SK-N-SH (cell line): Measurements from ENCODE around the gene PRR15L. TPM values are rescaled to one million over a fixed set of nuclear protein-coding genes. Genes with fewer than 3 reads are reported as not detected.

Source experiments
- CTCF ChIA-PET: fragments of 300-600, 350-600 bp; formaldehyde crosslinking; extraction: SDS; loops from one replicate; lab custom pipeline; 2021; lab: Yijun Ruan, JAX
- POLR2A ChIA-PET: fragments of 350-600 bp; sonication (Branson Sonifier 250); formaldehyde crosslinking; extraction: SDS; loops from one replicate; lab custom pipeline; 2020; ENCODE audit warnings: antibody characterized with exemption, inconsistent platforms; lab: Yijun Ruan, JAX
- DNase-seq: peaks from one replicate; pipeline ENCODE4 v3.0.0; 2012
- H2AFZ ChIP-seq: fragments of 200-600 bp; sonication (generic); 2 replicates; pipeline ENCODE4 v1.8.1; 2016; ENCODE audit warnings: antibody characterized with exemption, mild to moderate bottlenecking, low read depth
- H3F3A ChIP-seq: fragments of 200-600 bp; sonication (generic); replicated peaks from 2 replicates; pipeline ENCODE3; 2016; ENCODE audit warnings: antibody characterized with exemption, mild to moderate bottlenecking; ENCODE audit not compliant: insufficient read depth
- H3K27ac ChIP-seq, 2 experiments: fragments of 200-500 bp in 1 of 2; fragments of 200-600 bp in 1 of 2; sonication (Bioruptor generic) in 1 of 2; sonication (generic), shearing (Covaris generic) in 1 of 2; 2 replicates each; pipeline versions ENCODE4 v1.5.1 to v1.6.1; 2014 to 2016; ENCODE audit warnings: low read depth in 2 of 2, inconsistent platforms in 1 of 2, low read length in 1 of 2, mild to moderate bottlenecking in 1 of 2, mixed read lengths in 1 of 2
- H3K27me3 ChIP-seq: fragments of 200-600 bp; sonication (generic), shearing (Covaris generic); 2 replicates; pipeline ENCODE4 v1.6.1; 2016; ENCODE audit warnings: mixed run types; ENCODE audit not compliant: insufficient read depth
- H3K36me3 ChIP-seq, 2 experiments: fragments of 200-500 bp in 1 of 2; fragments of 200-600 bp in 1 of 2; sonication (Bioruptor generic) in 1 of 2; sonication (generic) in 1 of 2; replicated peaks in 1 of 2; 2 replicates each; pipeline versions ENCODE3 to v1.5.1; 2014 to 2016; ENCODE audit warnings: low read length in 1 of 2, mild to moderate bottlenecking in 1 of 2; ENCODE audit not compliant: insufficient read depth in 2 of 2, control insufficient read depth in 1 of 2
- H3K4me1 ChIP-seq, 2 experiments: fragments of 200-500 bp in 1 of 2; fragments of 200-600 bp in 1 of 2; sonication (Bioruptor generic) in 1 of 2; sonication (generic), shearing (Covaris generic) in 1 of 2; 2 replicates each; pipeline versions ENCODE4 v1.5.1 to v1.6.1; 2014 to 2016; ENCODE audit warnings: low read depth in 1 of 2, low read length in 1 of 2, mixed run types in 1 of 2; ENCODE audit not compliant: insufficient read depth in 2 of 2, control insufficient read depth in 1 of 2
- H3K4me2 ChIP-seq: fragments of 200-600 bp; sonication (generic), shearing (Covaris generic); 2 replicates; pipeline ENCODE4 v1.6.1; 2017; ENCODE audit warnings: mixed run types
- H3K4me3 ChIP-seq, 2 experiments: fragments of 200-500 bp in 1 of 2; fragments of 200-600 bp in 1 of 2; sonication (Bioruptor generic) in 1 of 2; sonication (generic), shearing (Covaris generic) in 1 of 2; 2 replicates each; pipeline versions ENCODE4 v1.5.1 to v1.8.1; 2014 to 2016; ENCODE audit warnings: low read depth in 2 of 2, inconsistent platforms in 1 of 2, low read length in 1 of 2, mild to moderate bottlenecking in 1 of 2, mixed read lengths in 1 of 2, moderate library complexity in 1 of 2
- H3K79me2 ChIP-seq: fragments of 200-600 bp; sonication (generic); 2 replicates; pipeline ENCODE4 v1.8.1; 2017; ENCODE audit warnings: mild to moderate bottlenecking; ENCODE audit not compliant: insufficient read depth
- H3K9ac ChIP-seq: fragments of 200-600 bp; sonication (generic); 2 replicates; pipeline ENCODE4 v1.6.1; 2017; ENCODE audit warnings: mixed run types
- H3K9me2 ChIP-seq: fragments of 200-600 bp; sonication (generic); 2 replicates; pipeline ENCODE4 v1.6.1; 2017; ENCODE audit warnings: mixed run types
- H3K9me3 ChIP-seq: fragments of 200-600 bp; sonication (generic); 2 replicates; pipeline ENCODE4 v1.6.1; 2017; ENCODE audit warnings: mixed run types, mild to moderate bottlenecking, moderate library complexity
- H4K20me1 ChIP-seq: fragments of 200-600 bp; sonication (generic); 2 replicates; pipeline ENCODE4 v1.6.1; 2017; ENCODE audit warnings: mild to moderate bottlenecking, mixed run types; ENCODE audit not compliant: insufficient read depth
- CHD2 ChIP-seq: fragments of 150-350 bp; IDR thresholded peaks from 2 replicates; pipeline ENCODE4 v1.6.1; 2018; ENCODE audit warnings: low read length; ENCODE audit not compliant: partially characterized antibody
- EP300 ChIP-seq, 2 experiments: IDR thresholded peaks; 2 replicates each; pipeline versions ENCODE4 v1.4.0 to v1.6.1; 2012; ENCODE audit warnings: borderline replicate concordance in 1 of 2, low read depth in 1 of 2, low read length in 1 of 2
- FOXJ3 ChIP-seq: sonication (generic); formaldehyde crosslinking; IDR thresholded peaks from 2 replicates; pipeline ENCODE4 v1.5.1; 2020; ENCODE audit warnings: mild to moderate bottlenecking, missing genetic modification reagents
- FOXM1 ChIP-seq: IDR thresholded peaks from 2 replicates; pipeline ENCODE4 v1.4.0; 2012; ENCODE audit warnings: low read depth, mild to moderate bottlenecking
- GATA2 ChIP-seq: sonication (generic); formaldehyde crosslinking; IDR thresholded peaks from 2 replicates; pipeline ENCODE4 v1.5.0; 2020; ENCODE audit warnings: mild to moderate bottlenecking, missing genetic modification reagents
- IRF3 ChIP-seq: fragments of 150-350 bp; IDR thresholded peaks from 2 replicates; pipeline ENCODE4 v1.6.1; 2016; ENCODE audit warnings: mild to moderate bottlenecking, low read depth, low read length
- JUND ChIP-seq: IDR thresholded peaks from 2 replicates; pipeline ENCODE4 v1.4.0; 2012
- NFIC ChIP-seq: IDR thresholded peaks from 2 replicates; pipeline ENCODE4 v1.4.0; 2012; ENCODE audit warnings: borderline replicate concordance
- PBX3 ChIP-seq: IDR thresholded peaks from 2 replicates; pipeline ENCODE4; 2012
- POLR2AphosphoS5 ChIP-seq: IDR thresholded peaks from 2 replicates; pipeline ENCODE4 v1.6.1; 2012; ENCODE audit warnings: low read depth, low read length
- RAD21 ChIP-seq: IDR thresholded peaks from 2 replicates; pipeline ENCODE4 v1.6.1; 2012; ENCODE audit warnings: mild to moderate bottlenecking, low read length
- RCOR1 ChIP-seq: fragments of 150-350 bp; IDR thresholded peaks from 2 replicates; pipeline ENCODE4 v1.6.1; 2017; ENCODE audit warnings: antibody characterized with exemption, low read length
- SIN3A ChIP-seq: IDR thresholded peaks from 2 replicates; pipeline ENCODE4 v1.6.1; 2012; ENCODE audit warnings: low read depth, mild to moderate bottlenecking, low read length, moderate library complexity, borderline replicate concordance
- TAF1 ChIP-seq: IDR thresholded peaks from 2 replicates; pipeline ENCODE4 v1.6.1; 2012; ENCODE audit warnings: low read depth, mild to moderate bottlenecking, low read length, moderate library complexity, borderline replicate concordance
- TCF12 ChIP-seq: IDR thresholded peaks from 2 replicates; pipeline ENCODE4 v1.4.0; 2012
- TEAD4 ChIP-seq: IDR thresholded peaks from 2 replicates; pipeline ENCODE4 v1.4.0; 2012; ENCODE audit warnings: mild to moderate bottlenecking, borderline replicate concordance; ENCODE audit not compliant: insufficient read depth
- WGBS: methylation state at CpG from one replicate; pipeline ENCODE4 v1.1.6; 2017; ENCODE audit warnings: low lambda C conversion rate; 5-methylcytosine and 5-hydroxymethylcytosine counted together
- polyA plus RNA-seq, 3 experiments: library from polyadenylated mRNA; depleted of rRNA; stranded (reverse); fragments of >200 nt; gene quantifications; 2 replicates each; pipeline ENCODE4 v1.2.3, GENCODE V29; 2012
- TF ChIP-seq, protein P1 (sequence below): IDR thresholded peaks from 2 replicates; pipeline ENCODE4 v1.4.0; 2012; ENCODE audit warnings: low read depth, borderline replicate concordance

PRR15L gene
- polyA plus RNA-seq, 1 of the 3 experiments (the other 2 are of a cell fraction) = not detected

DNA sequence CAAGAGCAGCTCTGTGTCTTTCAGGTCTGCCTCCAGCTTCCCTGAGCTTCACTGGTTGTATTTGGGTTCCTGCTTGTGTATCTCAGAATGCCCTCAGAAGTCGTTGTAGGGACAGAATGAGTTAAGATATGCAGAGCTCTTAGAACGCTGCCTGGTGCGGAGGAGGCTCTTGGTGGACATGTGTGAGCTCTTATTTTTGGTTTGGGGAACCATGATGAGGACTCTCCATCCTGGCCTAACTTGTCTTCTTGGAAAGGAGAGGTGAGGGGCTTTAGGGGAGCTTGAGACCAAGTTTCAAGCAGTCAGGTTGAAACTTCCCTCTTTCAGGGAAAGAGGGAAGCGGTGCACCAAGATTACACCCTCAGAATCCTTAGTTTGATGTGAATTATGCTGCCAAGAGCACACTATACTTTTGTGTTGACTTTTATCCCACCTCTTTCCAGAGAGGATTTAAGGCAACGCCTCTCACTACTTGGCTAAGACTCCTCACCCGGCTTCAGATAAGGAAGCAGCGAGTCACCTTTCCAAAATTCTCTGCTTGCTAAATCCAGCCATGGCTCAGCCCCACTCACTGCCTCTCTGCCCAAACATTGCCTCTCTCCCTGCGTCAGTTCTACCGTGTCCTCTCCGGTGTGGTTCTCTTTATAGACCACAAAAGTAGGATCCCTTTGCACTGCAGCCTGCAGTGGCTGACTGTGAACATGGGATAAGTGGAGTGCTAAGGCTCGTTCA, 26.0 kb upstream of the PRR15L start (continued):
- TF ChIP-seq GATA2 (CRISPR knock-in tag) (no peak), IRF3 (no peak)
- TF ChIP-seq, all 33 proteins: peak for 0

- CTCF ChIA-PET = interaction anchor here (0.8 to 41.8 kb wide), 8 partner anchors 11 to 97 kb away, joined by 3 to 1752 read pairs (median 15); partner anchors contain the start of gene CDK5RAP3
- TF ChIP-seq TEAD4 = no peak
- no peak for TF ChIP-seq SIN3A
- TF ChIP-seq NFIC = no peak
- TF ChIP-seq, protein P1, sequence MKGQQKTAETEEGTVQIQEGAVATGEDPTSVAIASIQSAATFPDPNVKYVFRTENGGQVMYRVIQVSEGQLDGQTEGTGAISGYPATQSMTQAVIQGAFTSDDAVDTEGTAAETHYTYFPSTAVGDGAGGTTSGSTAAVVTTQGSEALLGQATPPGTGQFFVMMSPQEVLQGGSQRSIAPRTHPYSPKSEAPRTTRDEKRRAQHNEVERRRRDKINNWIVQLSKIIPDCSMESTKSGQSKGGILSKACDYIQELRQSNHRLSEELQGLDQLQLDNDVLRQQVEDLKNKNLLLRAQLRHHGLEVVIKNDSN = no peak
- TF ChIP-seq TAF1 = no peak
- TF ChIP-seq GATA2 (CRISPR knock-in tag) = peak; percentile 1; the same call in 1 of the 2 replicates
- no peak for TF ChIP-seq RCOR1
- TF ChIP-seq, all 33 proteins: peak for 1
- Histone ChIP-seq H3K27me3 (no peaks in the 10 kb centered on the region), H3K36me3 (peaks cover 39 to 54% of the 10 kb centered on the region in 2 experiments), H2AFZ (no peak overlapping the region), H3F3A (no peaks in the 10 kb centered on the region), H3K9ac (no peak overlapping the region), H3K27ac (peak overlapping the region in 1 of 2 experiments; percentile 98; a peak in 2 of 4 replicates), H3K79me2 (no peaks in the 10 kb centered on the region), H3K4me1 (peaks cover 12 to 73% of the 10 kb centered on the region in 2 experiments), H3K9me3 (no peaks in the 10 kb centered on the region), H4K20me1 (no peaks in the 10 kb centered on the region), H3K9me2 (no peaks in the 10 kb centered on the region), H3K4me2 (no peak overlapping the region), H3K4me3 (no peak overlapping the region)
- POLR2A ChIA-PET = interaction anchor here (0.7 to 7.4 kb wide), 12 partner anchors 9 to 42 kb away, joined by 3 to 189 read pairs (median 6); partner anchors contain the start of genes CDK5RAP3 and PNPO
- 82% methylated on average over 6 of the region's 9 CpGs for WGBS
- peak; percentile 72 for DNase-seq
These were observed 25.1 kb upstream of the PRR15L start for GRCh38 chr17:47982645-47983390.

- peak; percentile 81 for DNase-seq
- WGBS = 66% methylated on average over 14 of the region's 14 CpGs
- TF ChIP-seq FOXJ3 (peak; percentile 77), IRF3 (0 out of 2 replicates have a peak, but pooled peaks have one; percentile 12), CHD2 (peak; percentile 76), GATA2 (CRISPR knock-in tag) (peak; percentile 97), JUND (0 out of 2 replicates have a peak, but pooled peaks have one; percentile 3), TCF12 (peak; percentile 10; the same call in 1 of the 2 replicates), SIN3A (no peak), RAD21 (no peak; the same call in 1 of the 2 replicates), FOXM1 (no peak), POLR2AphosphoS5 (peak; percentile 8), PBX3 (peak; percentile 66), EP300 (IDR thresholded peaks at IDR 0.05; ENCODE audit: borderline replicate concordance in 1 of 2, low read depth in 1 of 2, low read length in 1 of 2) (peak; percentile 25 to 90; a peak in 3 of 4 replicates)
These were observed 24.5 kb upstream of the PRR15L start for GRCh38 chr17:47982091-47982617.

More at GRCh38 chr17:47982091-47982617, 24.5 kb upstream of the PRR15L start:
- no peaks in the 10 kb centered on the region for H3F3A ChIP-seq
- H3K9ac ChIP-seq = no peak overlapping the region
- CTCF ChIA-PET = interaction anchor here (1.0 to 41.8 kb wide), 6 partner anchors 10 to 44 kb away, joined by 3 to 1752 read pairs (median 52); partner anchors contain the start of gene CDK5RAP3
- POLR2A ChIA-PET = interaction anchor here (0.6 to 7.4 kb wide), 12 partner anchors 9 to 67 kb away, joined by 3 to 189 read pairs (median 6); partner anchors contain the start of gene CDK5RAP3
- H2AFZ ChIP-seq = no peak overlapping the region
- H3K27ac ChIP-seq = peak overlapping the region in 1 of 2 experiments; percentile 98; a peak in 2 of 4 replicates
- H3K9me2 ChIP-seq = no peaks in the 10 kb centered on the region
- H3K4me1 ChIP-seq = peaks cover 5 to 66% of the 10 kb centered on the region in 2 experiments; a peak in 3 of 4 replicates
- H3K4me3 ChIP-seq = no peak overlapping the region
- H3K27me3 ChIP-seq = no peaks in the 10 kb centered on the region
- no peaks in the 10 kb centered on the region for H3K79me2 ChIP-seq
- H3K9me3 ChIP-seq = no peaks in the 10 kb centered on the region
- no peak overlapping the region for H3K4me2 ChIP-seq
- H3K36me3 ChIP-seq = peaks cover 43 to 59% of the 10 kb centered on the region in 2 experiments
- H4K20me1 ChIP-seq = no peaks in the 10 kb centered on the region
